GM12872 (cell line): ENCODE results near the gene CNTF.

Experiments used
- TF ChIP-seq, protein P1 (sequence below): IDR thresholded peaks from 3 replicates; pipeline ENCODE4 v1.5.1; 2011; ENCODE audit warnings: low read depth, mild to moderate bottlenecking, low read length, moderate library complexity; ENCODE audit not compliant: insufficient read depth

The CNTF gene

GRCh38 chr11:58658623-58659022 lies 36.2 kb downstream of the CNTF start:
- TF ChIP-seq, protein P1, sequence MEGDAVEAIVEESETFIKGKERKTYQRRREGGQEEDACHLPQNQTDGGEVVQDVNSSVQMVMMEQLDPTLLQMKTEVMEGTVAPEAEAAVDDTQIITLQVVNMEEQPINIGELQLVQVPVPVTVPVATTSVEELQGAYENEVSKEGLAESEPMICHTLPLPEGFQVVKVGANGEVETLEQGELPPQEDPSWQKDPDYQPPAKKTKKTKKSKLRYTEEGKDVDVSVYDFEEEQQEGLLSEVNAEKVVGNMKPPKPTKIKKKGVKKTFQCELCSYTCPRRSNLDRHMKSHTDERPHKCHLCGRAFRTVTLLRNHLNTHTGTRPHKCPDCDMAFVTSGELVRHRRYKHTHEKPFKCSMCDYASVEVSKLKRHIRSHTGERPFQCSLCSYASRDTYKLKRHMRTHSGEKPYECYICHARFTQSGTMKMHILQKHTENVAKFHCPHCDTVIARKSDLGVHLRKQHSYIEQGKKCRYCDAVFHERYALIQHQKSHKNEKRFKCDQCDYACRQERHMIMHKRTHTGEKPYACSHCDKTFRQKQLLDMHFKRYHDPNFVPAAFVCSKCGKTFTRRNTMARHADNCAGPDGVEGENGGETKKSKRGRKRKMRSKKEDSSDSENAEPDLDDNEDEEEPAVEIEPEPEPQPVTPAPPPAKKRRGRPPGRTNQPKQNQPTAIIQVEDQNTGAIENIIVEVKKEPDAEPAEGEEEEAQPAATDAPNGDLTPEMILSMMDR = no peak

DNA sequence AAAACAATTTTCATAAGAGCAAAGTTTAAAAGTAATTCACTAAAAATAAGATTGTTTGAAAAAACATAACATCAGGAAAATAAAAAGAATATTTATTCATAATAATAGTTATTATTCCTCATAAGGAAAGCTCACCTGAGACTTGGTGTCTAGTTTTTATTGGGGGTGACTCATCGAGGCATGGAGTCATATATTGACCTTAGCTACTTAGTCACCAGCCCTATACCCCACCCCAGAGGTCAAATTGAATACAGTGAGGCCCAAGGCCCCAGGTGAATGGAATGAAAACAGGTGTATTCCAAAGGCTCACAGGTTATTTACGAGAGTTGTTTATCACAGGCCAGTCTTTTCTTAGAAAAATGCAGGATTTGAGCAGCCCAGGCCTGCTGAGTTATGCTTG lies 36.9 kb downstream of the CNTF start:
- TF ChIP-seq, protein P1 = no peak

DNA sequence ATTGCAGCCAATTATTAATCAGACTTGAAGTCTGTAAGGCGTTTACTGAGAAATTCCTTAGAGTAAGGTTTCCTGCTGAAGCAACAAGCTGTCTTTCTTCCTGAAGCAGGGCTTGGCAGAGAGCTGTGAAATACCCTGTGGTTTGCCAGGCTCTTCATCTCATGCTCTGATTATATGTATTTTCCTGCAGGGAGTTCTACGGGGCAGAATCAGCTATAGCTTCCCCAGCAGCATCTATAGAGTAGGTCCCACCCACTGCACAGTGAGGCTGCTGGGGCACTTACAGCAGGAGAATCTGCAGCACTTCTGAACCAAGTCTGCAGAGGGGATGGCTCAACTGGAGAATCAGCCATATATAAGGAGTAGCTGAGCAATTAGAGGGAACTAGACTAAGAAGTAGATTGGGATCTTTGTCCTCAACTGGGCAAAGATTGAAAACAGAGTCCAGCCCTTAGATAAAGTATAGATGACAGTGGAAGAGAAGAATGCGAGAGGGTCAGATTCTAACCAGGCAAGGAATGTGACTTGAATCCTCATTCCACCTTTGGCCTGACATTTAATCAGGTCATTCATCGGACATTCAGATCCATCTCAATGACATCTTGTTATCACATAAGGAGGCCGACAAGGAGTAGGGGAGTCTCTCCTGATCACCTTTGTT lies 37.6 kb downstream of the CNTF start:
- TF ChIP-seq, protein P1 = no peak

- TF ChIP-seq, protein P1 = no peak
Measured at GRCh38 chr11:58671983-58672633, 49.6 kb downstream of the CNTF start.

DNA sequence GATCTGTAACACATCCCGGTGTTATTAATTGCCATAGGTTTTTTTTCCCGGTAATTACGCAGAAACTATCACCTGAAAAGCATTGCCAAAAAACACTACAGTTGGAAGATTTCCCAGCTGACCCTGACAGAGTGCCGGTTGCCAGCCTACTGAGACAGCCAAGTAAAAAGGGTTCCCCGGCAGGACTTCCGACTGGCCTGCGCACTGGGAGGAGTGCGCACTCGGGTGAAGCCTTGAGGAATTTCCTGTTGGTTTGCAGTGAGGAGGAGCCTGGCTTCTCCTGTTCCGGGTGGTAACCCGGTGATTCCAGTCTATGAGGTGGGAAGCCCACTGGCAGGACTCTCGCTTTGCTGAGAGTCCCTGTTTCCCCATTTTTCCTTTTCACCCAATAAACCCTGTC lies 52.1 kb downstream of the CNTF start:
- TF ChIP-seq, protein P1 = no peak
